ENCODE results near the gene SH2D4B. TPM values are rescaled to one million over a fixed set of nuclear protein-coding genes. Genes with fewer than 3 reads are reported as not detected.

The SH2D4B gene
- total RNA-seq, 1 experiment from 2014 or later = not detected

DNA sequence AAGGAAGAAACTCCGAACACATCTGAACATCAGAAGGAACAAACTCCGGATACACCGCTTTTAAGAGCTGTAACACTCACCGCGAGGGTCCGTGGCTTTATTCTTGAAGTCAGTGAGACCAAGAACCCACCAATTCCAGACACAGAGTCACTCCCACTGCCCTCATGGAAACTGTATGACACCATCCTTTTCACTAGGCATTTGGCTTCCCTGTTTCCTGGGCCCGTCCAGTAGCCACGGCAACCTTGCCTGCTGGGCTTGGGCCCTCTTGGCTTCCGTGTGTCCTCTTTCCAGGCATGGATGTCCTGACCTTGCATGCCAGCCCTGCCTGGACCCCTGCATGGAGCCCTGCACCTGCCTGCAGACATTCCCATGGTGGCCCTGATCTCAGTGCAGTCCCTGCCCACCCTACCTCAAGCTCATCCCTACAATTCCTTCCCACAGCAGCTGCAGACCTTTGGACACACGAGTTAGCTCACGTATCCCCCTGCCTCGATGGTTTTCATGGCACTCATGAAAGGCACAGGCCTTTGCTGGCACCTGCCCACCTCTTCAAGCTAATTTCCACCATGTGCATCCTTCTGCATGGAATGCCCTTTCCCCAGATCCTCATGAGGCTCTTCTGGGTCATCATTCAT is 6.7 kb downstream of the SH2D4B start:
- H3K4me3 ChIP-seq (ENCODE audit: low read length) = no peak overlapping the region
- TF ChIP-seq, protein P1, sequence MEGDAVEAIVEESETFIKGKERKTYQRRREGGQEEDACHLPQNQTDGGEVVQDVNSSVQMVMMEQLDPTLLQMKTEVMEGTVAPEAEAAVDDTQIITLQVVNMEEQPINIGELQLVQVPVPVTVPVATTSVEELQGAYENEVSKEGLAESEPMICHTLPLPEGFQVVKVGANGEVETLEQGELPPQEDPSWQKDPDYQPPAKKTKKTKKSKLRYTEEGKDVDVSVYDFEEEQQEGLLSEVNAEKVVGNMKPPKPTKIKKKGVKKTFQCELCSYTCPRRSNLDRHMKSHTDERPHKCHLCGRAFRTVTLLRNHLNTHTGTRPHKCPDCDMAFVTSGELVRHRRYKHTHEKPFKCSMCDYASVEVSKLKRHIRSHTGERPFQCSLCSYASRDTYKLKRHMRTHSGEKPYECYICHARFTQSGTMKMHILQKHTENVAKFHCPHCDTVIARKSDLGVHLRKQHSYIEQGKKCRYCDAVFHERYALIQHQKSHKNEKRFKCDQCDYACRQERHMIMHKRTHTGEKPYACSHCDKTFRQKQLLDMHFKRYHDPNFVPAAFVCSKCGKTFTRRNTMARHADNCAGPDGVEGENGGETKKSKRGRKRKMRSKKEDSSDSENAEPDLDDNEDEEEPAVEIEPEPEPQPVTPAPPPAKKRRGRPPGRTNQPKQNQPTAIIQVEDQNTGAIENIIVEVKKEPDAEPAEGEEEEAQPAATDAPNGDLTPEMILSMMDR (conservative IDR thresholded peaks at IDR 0.05; ENCODE audit: low read depth, low read length) = no peak
- TF ChIP-seq EZH2phosphoT487 (IDR thresholded peaks at IDR 0.05; ENCODE audit: borderline replicate concordance, low read length) = no peak
- no peaks in the 10 kb centered on the region for H3K27me3 ChIP-seq (ENCODE audit: low read length)
- no peaks in the 10 kb centered on the region for H3K9me3 ChIP-seq (ENCODE audit: low read length)
- H3K27ac ChIP-seq (ENCODE audit: low read length) = no peak overlapping the region
- BruUV-seq (replicated peaks) = no TSS peak
- H3F3A ChIP-seq (ENCODE audit: low read length, unreplicated experiment) = no peaks in the 10 kb centered on the region
- H3K9me2 ChIP-seq (replicated peaks; ENCODE audit: low read length) = no peaks in the 10 kb centered on the region
- intact Hi-C loops (cut with micrococcal nuclease) = no loop called here
- H4K20me1 ChIP-seq (ENCODE audit: low read length) = no peaks in the 10 kb centered on the region
- no peak overlapping the region for H2AFZ ChIP-seq (ENCODE audit: low read length)
- no peak overlapping the region for H3K9ac ChIP-seq (ENCODE audit: low read length)
- DNase-seq (no peak), ATAC-seq (no peak)
- CTCF ChIA-PET = no interaction called here
- H3K4me2 ChIP-seq (ENCODE audit: low read length) = no peak overlapping the region
- POLR2A ChIA-PET (ENCODE audit: unreplicated experiment) = no interaction called here
- no peaks in the 10 kb centered on the region for H3K4me1 ChIP-seq (ENCODE audit: insufficient read depth, low read length)
- no peaks in the 10 kb centered on the region for H3K79me2 ChIP-seq (ENCODE audit: low read length)
- no peaks in the 10 kb centered on the region for H3K36me3 ChIP-seq (ENCODE audit: low read depth, low read length)

DNA sequence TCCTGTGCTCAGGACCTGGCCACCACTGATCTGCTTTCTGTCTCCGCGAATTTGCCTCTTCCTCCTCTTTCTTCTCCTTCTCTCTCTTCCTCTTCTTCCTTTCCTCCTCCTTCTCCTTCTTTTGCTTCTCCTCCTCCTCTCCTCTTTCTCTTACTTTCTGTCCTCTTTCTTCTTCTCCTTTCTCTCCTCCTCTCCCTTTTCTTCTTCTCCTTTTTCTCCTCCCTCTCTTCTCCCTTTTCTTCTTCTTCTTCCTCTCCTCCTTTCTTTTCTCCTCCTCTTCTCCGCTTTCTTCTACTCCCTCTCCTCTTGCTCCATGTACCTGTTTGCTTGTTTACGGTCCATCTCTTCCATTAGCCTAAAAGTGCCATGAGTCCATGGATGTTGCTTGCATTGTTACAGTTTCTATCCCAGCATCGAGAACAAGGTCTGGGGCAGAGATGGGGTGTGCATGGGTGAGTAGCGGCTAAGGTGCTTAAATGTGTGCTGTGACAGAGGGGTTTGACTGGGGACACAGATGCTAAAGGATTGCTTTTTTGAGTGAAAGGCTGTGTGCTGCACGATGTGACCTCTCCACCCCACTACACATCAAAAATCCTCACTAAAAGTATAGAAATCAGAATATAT is 7.7 kb downstream of the SH2D4B start:
- no peak overlapping the region for H3K4me3 ChIP-seq (ENCODE audit: low read length)
- H3K9me3 ChIP-seq (ENCODE audit: low read length) = no peaks in the 10 kb centered on the region

DNA sequence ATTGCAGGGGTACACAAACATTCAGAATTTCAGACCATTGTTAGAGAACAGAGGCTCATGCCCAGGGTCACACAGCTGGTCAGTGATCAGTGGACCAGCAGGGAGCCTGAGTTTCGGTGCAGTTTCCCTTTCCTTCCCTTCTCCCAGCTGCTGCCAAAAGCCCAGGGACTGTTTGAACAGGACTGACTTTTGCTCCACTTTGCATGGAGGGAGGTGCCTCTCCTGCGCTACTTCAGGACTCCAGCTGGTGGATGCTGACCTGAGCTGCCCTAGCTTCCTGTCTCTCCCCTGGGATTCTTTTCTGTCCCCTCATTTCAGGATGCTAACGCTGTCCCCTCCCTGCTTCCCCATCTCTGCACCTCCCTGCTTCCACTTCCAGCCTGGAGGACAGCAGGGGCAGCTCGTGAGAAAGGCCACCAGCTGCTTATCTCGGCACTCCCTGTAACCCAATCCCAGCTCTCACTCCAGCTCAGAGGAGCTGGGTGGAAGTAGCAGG is 14.5 kb downstream of the SH2D4B start:
- POLR2A ChIA-PET (ENCODE audit: unreplicated experiment) = no interaction called here
- H3K4me3 ChIP-seq (ENCODE audit: low read length) = no peak overlapping the region
- ATAC-seq (no peak), DNase-seq (no peak)
- H3K9me2 ChIP-seq (replicated peaks; ENCODE audit: low read length) = no peaks in the 10 kb centered on the region
- BruUV-seq (replicated peaks) = no TSS peak
- H3F3A ChIP-seq (ENCODE audit: low read length, unreplicated experiment) = no peaks in the 10 kb centered on the region
- H3K79me2 ChIP-seq (ENCODE audit: low read length) = no peaks in the 10 kb centered on the region
- H2AFZ ChIP-seq (ENCODE audit: low read length) = no peak overlapping the region
- H3K4me2 ChIP-seq (ENCODE audit: low read length) = no peak overlapping the region
- no peak for TF ChIP-seq EZH2 (IDR thresholded peaks at IDR 0.05; ENCODE audit: low read length, unreplicated experiment)
- TF ChIP-seq, protein P1 (conservative IDR thresholded peaks at IDR 0.05; ENCODE audit: low read depth, low read length) = no peak
- no peak for TF ChIP-seq EZH2phosphoT487 (IDR thresholded peaks at IDR 0.05; ENCODE audit: borderline replicate concordance, low read length)
- CTCF ChIA-PET = no interaction called here
- H3K27ac ChIP-seq (ENCODE audit: low read length) = no peak overlapping the region
- H3K27me3 ChIP-seq (ENCODE audit: low read length) = no peaks in the 10 kb centered on the region
- H3K9ac ChIP-seq (ENCODE audit: low read length) = no peak overlapping the region
- no peaks in the 10 kb centered on the region for H3K36me3 ChIP-seq (ENCODE audit: low read depth, low read length)
- no peaks in the 10 kb centered on the region for H4K20me1 ChIP-seq (ENCODE audit: low read length)
- intact Hi-C loops (cut with micrococcal nuclease) = no loop called here
- H3K9me3 ChIP-seq (ENCODE audit: low read length) = no peaks in the 10 kb centered on the region
- no peaks in the 10 kb centered on the region for H3K4me1 ChIP-seq (ENCODE audit: insufficient read depth, low read length)

More for the DNA sequence above, 7.7 kb downstream of the SH2D4B start:
- TF ChIP-seq EZH2 (IDR thresholded peaks at IDR 0.05; ENCODE audit: low read length, unreplicated experiment) = no peak
- intact Hi-C loops (cut with micrococcal nuclease) = no loop called here
- Histone ChIP-seq H3K9me2 (replicated peaks; ENCODE audit: low read length) (no peaks in the 10 kb centered on the region), H4K20me1 (ENCODE audit: low read length) (no peaks in the 10 kb centered on the region), H3K36me3 (ENCODE audit: low read depth, low read length) (no peaks in the 10 kb centered on the region), H3K9ac (ENCODE audit: low read length) (no peak overlapping the region), H2AFZ (ENCODE audit: low read length) (no peak overlapping the region), H3K4me1 (ENCODE audit: insufficient read depth, low read length) (no peaks in the 10 kb centered on the region), H3F3A (ENCODE audit: low read length, unreplicated experiment) (no peaks in the 10 kb centered on the region), H3K4me2 (ENCODE audit: low read length) (no peak overlapping the region), H3K27ac (ENCODE audit: low read length) (no peak overlapping the region), H3K27me3 (ENCODE audit: low read length) (no peaks in the 10 kb centered on the region), H3K79me2 (ENCODE audit: low read length) (no peaks in the 10 kb centered on the region)
- ChIA-PET POLR2A (ENCODE audit: unreplicated experiment) (no interaction called here), CTCF (no interaction called here)
- ATAC-seq (no peak), DNase-seq (no peak)
- no TSS peak for BruUV-seq (replicated peaks)

Measured in PC-3 (cell line).